ENCODE measurements around the gene EIF4H.

The EIF4H gene

DNA sequence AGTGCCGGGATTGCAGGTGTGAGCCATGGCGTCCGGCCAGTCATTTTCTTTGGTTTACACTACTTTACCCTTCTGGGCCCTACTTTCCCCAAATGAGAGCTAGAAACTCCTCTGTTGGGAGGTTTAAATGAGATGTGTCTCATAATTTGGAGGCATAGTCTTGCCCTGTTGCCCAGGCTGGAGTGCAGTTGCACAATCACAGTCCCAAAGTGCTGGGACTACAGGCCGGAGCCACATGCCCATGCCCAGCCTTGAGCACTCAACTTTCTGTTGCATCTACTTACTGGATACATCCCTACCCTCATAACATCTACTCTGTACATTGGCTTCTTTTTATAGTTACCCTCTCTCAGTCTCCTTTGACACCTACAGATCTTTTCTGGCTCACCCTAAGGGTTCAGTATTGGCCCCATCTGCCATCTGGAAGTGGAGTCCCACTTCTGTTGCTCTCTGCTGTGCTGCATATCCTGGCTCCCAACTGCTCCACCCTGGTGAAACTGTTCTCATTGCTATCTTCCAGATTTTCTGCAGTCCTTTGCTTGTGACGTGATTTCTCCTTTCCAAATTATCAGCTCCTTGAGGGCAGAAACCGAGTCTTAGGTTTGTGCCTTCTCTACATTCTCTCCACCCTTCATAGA, 8.4 kb downstream of the EIF4H start:
- TF ChIP-seq, protein P1, sequence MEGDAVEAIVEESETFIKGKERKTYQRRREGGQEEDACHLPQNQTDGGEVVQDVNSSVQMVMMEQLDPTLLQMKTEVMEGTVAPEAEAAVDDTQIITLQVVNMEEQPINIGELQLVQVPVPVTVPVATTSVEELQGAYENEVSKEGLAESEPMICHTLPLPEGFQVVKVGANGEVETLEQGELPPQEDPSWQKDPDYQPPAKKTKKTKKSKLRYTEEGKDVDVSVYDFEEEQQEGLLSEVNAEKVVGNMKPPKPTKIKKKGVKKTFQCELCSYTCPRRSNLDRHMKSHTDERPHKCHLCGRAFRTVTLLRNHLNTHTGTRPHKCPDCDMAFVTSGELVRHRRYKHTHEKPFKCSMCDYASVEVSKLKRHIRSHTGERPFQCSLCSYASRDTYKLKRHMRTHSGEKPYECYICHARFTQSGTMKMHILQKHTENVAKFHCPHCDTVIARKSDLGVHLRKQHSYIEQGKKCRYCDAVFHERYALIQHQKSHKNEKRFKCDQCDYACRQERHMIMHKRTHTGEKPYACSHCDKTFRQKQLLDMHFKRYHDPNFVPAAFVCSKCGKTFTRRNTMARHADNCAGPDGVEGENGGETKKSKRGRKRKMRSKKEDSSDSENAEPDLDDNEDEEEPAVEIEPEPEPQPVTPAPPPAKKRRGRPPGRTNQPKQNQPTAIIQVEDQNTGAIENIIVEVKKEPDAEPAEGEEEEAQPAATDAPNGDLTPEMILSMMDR (IDR thresholded peaks at IDR 0.05) = no peak
- TF ChIP-seq ZFX (IDR thresholded peaks at IDR 0.05; ENCODE audit: borderline replicate concordance) = no peak
- peak overlapping the region; percentile 54 for H3K27ac ChIP-seq

DNA sequence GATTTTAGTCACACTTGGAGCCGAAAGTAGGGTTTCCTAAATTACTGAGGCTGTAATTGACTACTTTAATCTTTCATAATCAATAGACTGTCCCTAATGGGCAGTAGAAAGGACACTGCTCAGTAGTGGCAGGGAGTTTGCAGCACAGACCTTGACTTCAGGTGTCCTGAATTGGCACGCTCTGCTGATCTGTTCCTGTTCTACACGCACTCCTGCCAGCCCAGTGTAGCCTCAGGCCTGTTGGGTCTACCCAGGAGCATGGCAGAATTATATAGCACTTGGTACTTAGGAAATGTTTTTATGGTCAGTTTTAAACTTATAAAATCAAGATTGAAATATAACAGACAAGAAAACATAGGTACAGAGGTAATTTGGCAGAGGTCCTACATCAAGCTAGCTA, 9.0 kb downstream of the EIF4H start:
- TF ChIP-seq, protein P1 (IDR thresholded peaks at IDR 0.05) = no peak
- TF ChIP-seq ZFX (IDR thresholded peaks at IDR 0.05; ENCODE audit: borderline replicate concordance) = no peak
- peak overlapping the region; percentile 54 for H3K27ac ChIP-seq

DNA sequence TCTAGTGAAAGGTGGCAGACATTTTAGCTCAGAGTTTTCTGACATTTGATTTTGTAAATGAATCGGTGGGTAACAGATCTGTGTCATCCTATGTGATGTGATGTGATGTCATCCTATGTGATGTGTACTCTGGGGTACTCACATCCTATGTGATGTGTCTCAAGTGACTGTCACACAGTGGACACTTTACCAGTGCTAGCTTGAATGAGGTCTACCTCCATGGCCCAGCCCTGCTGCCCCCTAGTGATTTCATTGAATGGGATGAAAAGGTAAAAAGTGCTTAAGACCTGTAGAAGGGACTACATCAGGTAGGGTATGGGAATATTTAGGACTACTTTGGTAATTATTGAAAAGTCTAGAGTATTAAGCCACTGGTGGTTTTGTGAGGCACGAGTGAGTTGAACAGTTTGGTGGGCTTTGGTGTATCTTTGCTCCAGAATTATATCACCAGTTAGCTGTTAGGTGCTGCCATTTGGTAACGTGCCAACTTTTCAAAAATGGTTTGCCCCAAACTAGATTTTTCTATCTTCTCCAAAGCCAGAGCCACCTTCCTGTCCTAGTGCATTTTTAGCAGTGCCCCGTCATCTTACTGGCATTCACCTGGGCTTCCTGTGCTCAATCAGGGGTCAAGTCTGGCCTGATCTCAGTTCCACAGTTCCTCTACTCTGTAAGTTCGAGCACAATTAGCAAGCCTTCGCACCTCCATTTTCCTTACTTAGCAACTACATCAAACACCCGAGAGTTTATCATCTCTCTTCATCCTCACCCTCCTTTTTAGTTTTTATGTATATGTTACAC, 9.7 kb downstream of the EIF4H start:
- TF ChIP-seq, protein P1 (IDR thresholded peaks at IDR 0.05) = peak; percentile 80
- TF ChIP-seq ZFX (IDR thresholded peaks at IDR 0.05; ENCODE audit: borderline replicate concordance) = no peak
- H3K27ac ChIP-seq = peak overlapping the region; percentile 54

DNA sequence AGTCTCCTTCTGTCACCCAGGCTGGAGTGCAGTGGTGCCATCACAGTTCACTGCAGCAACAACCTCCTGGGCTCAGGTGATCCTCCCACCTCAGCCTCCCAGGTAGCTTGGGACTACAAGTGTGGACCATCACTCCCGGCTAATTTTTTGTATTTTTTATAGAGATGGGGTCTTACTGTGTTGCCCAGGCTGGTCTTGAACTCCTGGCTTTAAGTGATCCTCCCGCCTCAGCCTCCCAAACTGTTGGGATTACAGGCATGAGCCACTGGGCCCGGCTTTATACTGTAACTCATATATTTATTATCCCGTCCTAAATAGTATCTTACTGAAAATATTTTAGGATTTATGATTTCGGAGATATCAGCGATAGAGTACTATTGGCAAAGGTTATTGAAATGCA, 10.9 kb downstream of the EIF4H start:
- TF ChIP-seq, protein P1 (IDR thresholded peaks at IDR 0.05) = no peak
- no peak for TF ChIP-seq ZFX (IDR thresholded peaks at IDR 0.05; ENCODE audit: borderline replicate concordance)
- no peak overlapping the region for H3K27ac ChIP-seq

DNA sequence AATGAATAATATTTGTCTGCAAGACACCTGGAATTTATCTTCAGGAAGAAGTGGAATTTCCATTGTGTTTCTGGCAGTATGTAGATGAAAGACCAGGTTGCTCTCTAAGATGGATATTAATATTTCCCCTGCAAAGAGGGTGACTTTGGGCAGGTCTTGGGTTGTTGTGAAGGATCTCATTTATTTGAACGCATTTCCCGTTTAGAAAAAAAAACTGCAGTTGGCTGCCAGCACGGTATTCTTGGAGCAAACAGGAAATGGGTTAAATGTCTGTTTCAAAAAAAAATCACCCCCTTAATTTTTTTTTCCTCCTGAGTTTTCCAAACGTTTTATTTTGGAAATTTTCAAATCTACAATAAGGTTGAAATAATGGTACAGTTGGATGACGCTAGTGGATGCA, 11.5 kb downstream of the EIF4H start:
- TF ChIP-seq, protein P1 (IDR thresholded peaks at IDR 0.05) = no peak
- TF ChIP-seq ZFX (IDR thresholded peaks at IDR 0.05; ENCODE audit: borderline replicate concordance) = no peak
- no peak overlapping the region for H3K27ac ChIP-seq

DNA sequence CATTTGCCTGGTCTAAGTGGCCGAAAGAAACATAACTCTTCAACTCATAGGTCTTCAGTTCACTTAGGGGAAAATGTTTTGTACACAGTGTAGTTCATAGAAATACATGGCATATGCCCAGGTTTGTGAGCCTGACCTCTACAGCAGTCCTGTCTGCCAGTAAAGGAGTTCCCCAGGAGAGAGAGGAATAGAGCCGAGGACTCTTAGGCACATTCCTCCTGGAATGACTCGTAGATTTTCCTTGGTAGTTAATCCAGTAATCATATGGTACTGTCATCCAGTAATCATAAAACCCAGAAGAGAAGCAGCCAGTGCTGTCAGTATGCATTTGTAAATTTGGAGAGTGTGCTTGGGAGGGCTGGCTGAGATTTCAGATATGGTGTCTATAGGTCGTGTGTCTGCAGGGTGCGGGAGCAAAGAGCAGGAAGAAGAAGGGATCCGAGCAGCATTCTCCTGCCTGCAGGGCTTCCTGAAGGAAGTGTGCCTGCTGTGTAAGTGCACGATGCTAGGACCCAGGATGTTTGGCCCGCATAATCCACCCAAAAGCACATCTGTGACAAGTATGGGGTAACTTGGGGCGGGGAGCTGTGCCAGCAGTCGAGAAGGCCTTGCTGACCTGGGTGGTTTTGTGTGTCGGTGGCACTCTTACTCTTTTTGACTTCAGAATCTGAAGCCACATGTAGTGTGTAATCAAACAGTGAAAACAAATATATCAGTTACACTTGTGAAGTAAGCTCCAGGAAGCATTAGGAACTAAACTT, 13.9 kb downstream of the EIF4H start:
- no peak overlapping the region for H3K27ac ChIP-seq
- no peak for TF ChIP-seq ZFX (IDR thresholded peaks at IDR 0.05; ENCODE audit: borderline replicate concordance)
- TF ChIP-seq, protein P1 (IDR thresholded peaks at IDR 0.05) = no peak
